Measurements from ENCODE around the gene GNAT1.
A peak's percentile ranks its signal among the peaks of the same experiment; 100 is the strongest.

The GNAT1 gene

GRCh38 chr3:50231581-50231980 is 40.2 kb downstream of the GNAT1 start:
- FAIRE-seq = no peak

GRCh38 chr3:50232303-50232702 is 40.9 kb downstream of the GNAT1 start:
- FAIRE-seq = no peak
- TF ChIP-seq TAF1 (IDR thresholded peaks at IDR 0.05; ENCODE audit: borderline replicate concordance, low read depth, low read length) (no peak), POLR2A (IDR thresholded peaks at IDR 0.05; ENCODE audit: low read depth, low read length) (no peak), POLR2AphosphoS5 (IDR thresholded peaks at IDR 0.05; ENCODE audit: low read depth, low read length) (no peak)
- no peak for DNase-seq (ENCODE audit: insufficient read length)

More at GRCh38 chr3:50231581-50231980, 40.2 kb downstream of the GNAT1 start:
- no peak for TF ChIP-seq POLR2AphosphoS5 (IDR thresholded peaks at IDR 0.05; ENCODE audit: low read depth, low read length)
- no peak for TF ChIP-seq POLR2A (IDR thresholded peaks at IDR 0.05; ENCODE audit: low read depth, low read length)
- no peak for TF ChIP-seq TAF1 (IDR thresholded peaks at IDR 0.05; ENCODE audit: borderline replicate concordance, low read depth, low read length)
- DNase-seq (ENCODE audit: insufficient read length) = no peak

- no peak for DNase-seq (ENCODE audit: insufficient read length)
- no peak for FAIRE-seq
- TF ChIP-seq POLR2A (IDR thresholded peaks at IDR 0.05; ENCODE audit: low read depth, low read length) (no peak), TAF1 (IDR thresholded peaks at IDR 0.05; ENCODE audit: borderline replicate concordance, low read depth, low read length) (no peak), POLR2AphosphoS5 (IDR thresholded peaks at IDR 0.05; ENCODE audit: low read depth, low read length) (no peak)
These were observed 41.8 kb downstream of the GNAT1 start for GRCh38 chr3:50233176-50233575.

GRCh38 chr3:50235716-50236483 is 44.5 kb downstream of the GNAT1 start, which contains the start of gene GNAI2:
TSS of gene GNAI2 (plus strand) at chr3:50236204. CDS start at chr3:50236336, 132 bp downstream.
- TF ChIP-seq TAF1 (IDR thresholded peaks at IDR 0.05; ENCODE audit: borderline replicate concordance, low read depth, low read length) (peak; percentile 97), POLR2A (IDR thresholded peaks at IDR 0.05; ENCODE audit: low read depth, low read length) (peak; percentile 94), POLR2AphosphoS5 (IDR thresholded peaks at IDR 0.05; ENCODE audit: low read depth, low read length) (peak; percentile 87)
- peak; percentile 100 for FAIRE-seq
- peak; percentile 99 for DNase-seq (ENCODE audit: insufficient read length)

GRCh38 chr3:50236484-50237132 is 45.2 kb downstream of the GNAT1 start:
- TF ChIP-seq POLR2AphosphoS5 (IDR thresholded peaks at IDR 0.05; ENCODE audit: low read depth, low read length) = no peak
- TF ChIP-seq POLR2A (IDR thresholded peaks at IDR 0.05; ENCODE audit: low read depth, low read length) = no peak
- TF ChIP-seq TAF1 (IDR thresholded peaks at IDR 0.05; ENCODE audit: borderline replicate concordance, low read depth, low read length) = no peak
- FAIRE-seq (no peak), DNase-seq (ENCODE audit: insufficient read length) (no peak)

- TF ChIP-seq POLR2AphosphoS5 (IDR thresholded peaks at IDR 0.05; ENCODE audit: low read depth, low read length) = no peak
- no peak for TF ChIP-seq POLR2A (IDR thresholded peaks at IDR 0.05; ENCODE audit: low read depth, low read length)
- TF ChIP-seq TAF1 (IDR thresholded peaks at IDR 0.05; ENCODE audit: borderline replicate concordance, low read depth, low read length) = no peak
- no peak for DNase-seq (ENCODE audit: insufficient read length)
These were observed 45.8 kb downstream of the GNAT1 start for GRCh38 chr3:50237133-50237651.

GRCh38 chr3:50237754-50238548 is 46.5 kb downstream of the GNAT1 start:
- FAIRE-seq (peak; percentile 97), DNase-seq (ENCODE audit: insufficient read length) (peak; percentile 93)
- TF ChIP-seq TAF1 (IDR thresholded peaks at IDR 0.05; ENCODE audit: borderline replicate concordance, low read depth, low read length) (peak; percentile 81), POLR2A (IDR thresholded peaks at IDR 0.05; ENCODE audit: low read depth, low read length) (peak; percentile 81), POLR2AphosphoS5 (IDR thresholded peaks at IDR 0.05; ENCODE audit: low read depth, low read length) (peak; percentile 77; the same call in 1 of the 2 replicates)

More at GRCh38 chr3:50237133-50237651, 45.8 kb downstream of the GNAT1 start:
- FAIRE-seq = peak; percentile 88

GRCh38 chr3:50238549-50239026 is 47.2 kb downstream of the GNAT1 start:
- TF ChIP-seq TAF1 (IDR thresholded peaks at IDR 0.05; ENCODE audit: borderline replicate concordance, low read depth, low read length) = no peak
- TF ChIP-seq POLR2A (IDR thresholded peaks at IDR 0.05; ENCODE audit: low read depth, low read length) = no peak
- TF ChIP-seq POLR2AphosphoS5 (IDR thresholded peaks at IDR 0.05; ENCODE audit: low read depth, low read length) = no peak
- FAIRE-seq = peak; percentile 40
- DNase-seq (ENCODE audit: insufficient read length) = no peak

- no peak for DNase-seq (ENCODE audit: insufficient read length)
- FAIRE-seq = no peak
- TF ChIP-seq POLR2AphosphoS5 (IDR thresholded peaks at IDR 0.05; ENCODE audit: low read depth, low read length) (no peak), POLR2A (IDR thresholded peaks at IDR 0.05; ENCODE audit: low read depth, low read length) (no peak), TAF1 (IDR thresholded peaks at IDR 0.05; ENCODE audit: borderline replicate concordance, low read depth, low read length) (no peak)
These were observed 48.2 kb downstream of the GNAT1 start for GRCh38 chr3:50239649-50240048.

GRCh38 chr3:50241163-50241562 is 49.8 kb downstream of the GNAT1 start:
- TF ChIP-seq POLR2A (IDR thresholded peaks at IDR 0.05; ENCODE audit: low read depth, low read length) = no peak
- no peak for TF ChIP-seq TAF1 (IDR thresholded peaks at IDR 0.05; ENCODE audit: borderline replicate concordance, low read depth, low read length)
- no peak for TF ChIP-seq POLR2AphosphoS5 (IDR thresholded peaks at IDR 0.05; ENCODE audit: low read depth, low read length)
- no peak for FAIRE-seq
- DNase-seq (ENCODE audit: insufficient read length) = no peak
